Endodermal cell (in vitro differentiated cells): Measurements from ENCODE around the gene TRAP1. TPM values are rescaled to one million over a fixed set of nuclear protein-coding genes. Genes with fewer than 3 reads are reported as not detected.

Experiments used
- DNase-seq: peaks from one replicate; pipeline ENCODE4 v3.0.0-alpha.2; 2017
- H3K27ac ChIP-seq: 2 replicates; pipeline ENCODE4 v1.5.1; 2013; ENCODE audit warnings: mild to moderate bottlenecking, low read depth, low read length, moderate library complexity
- H3K27me3 ChIP-seq: 2 replicates; pipeline ENCODE4 v1.6.1; 2013; ENCODE audit warnings: mild to moderate bottlenecking, low read length, moderate library complexity; ENCODE audit not compliant: insufficient read depth, control insufficient read depth, poor library complexity, severe bottlenecking
- H3K36me3 ChIP-seq: 2 replicates; pipeline ENCODE4 v1.7.0; 2013; ENCODE audit warnings: mild to moderate bottlenecking, low read length, moderate library complexity; ENCODE audit not compliant: control insufficient read depth, insufficient read depth
- H3K4me1 ChIP-seq: one replicate; pipeline ENCODE4 v1.7.0; 2013; ENCODE audit warnings: low read length; ENCODE audit not compliant: control insufficient read depth, insufficient read depth
- H3K4me3 ChIP-seq: 2 replicates; pipeline ENCODE4 v1.5.1; 2013; ENCODE audit warnings: mild to moderate bottlenecking, low read length, moderate library complexity
- H3K9ac ChIP-seq: 2 replicates; pipeline ENCODE4 v1.6.1; 2013; ENCODE audit warnings: mild to moderate bottlenecking, low read length, moderate library complexity; ENCODE audit not compliant: poor library complexity, severe bottlenecking; ENCODE audit errors: extremely low read depth
- H3K9me3 ChIP-seq: 2 replicates; pipeline ENCODE4 v1.6.1; 2013; ENCODE audit warnings: mild to moderate bottlenecking, low read length, moderate library complexity; ENCODE audit not compliant: control insufficient read depth
- H3K27ac Mint-ChIP-seq: 2 replicates; pipeline ENCODE4 v1.8.0; 2020; ENCODE audit warnings: mixed read lengths
- H3K27me3 Mint-ChIP-seq: 2 replicates; pipeline ENCODE4 v1.8.0; 2021; ENCODE audit warnings: mild to moderate bottlenecking, mixed read lengths; ENCODE audit not compliant: insufficient read depth
- H3K36me3 Mint-ChIP-seq: 2 replicates; pipeline ENCODE4 v1.8.0; 2020; ENCODE audit warnings: low read depth, mixed read lengths
- H3K4me1 Mint-ChIP-seq: 2 replicates; pipeline ENCODE4 v1.8.0; 2020; ENCODE audit warnings: mixed read lengths
- H3K4me3 Mint-ChIP-seq: 2 replicates; pipeline ENCODE4 v1.8.0; 2020; ENCODE audit warnings: mild to moderate bottlenecking, moderate library complexity, mixed read lengths
- H3K9me3 Mint-ChIP-seq: 2 replicates; pipeline ENCODE4 v1.8.0; 2020; ENCODE audit warnings: mild to moderate bottlenecking, mixed read lengths
- CTCF ChIP-seq: fragments of 200-600 bp; sonication (generic); conservative IDR thresholded peaks from 2 replicates; pipeline ENCODE4 v1.5.0; 2021; ENCODE audit warnings: antibody characterized with exemption, mild to moderate bottlenecking
- WGBS, 2 experiments: methylation state at CpG; one replicate each; pipeline versions ENCODE4 v1.1.5 to v1.1.7; 2013; ENCODE audit warnings: missing lambda C conversion rate in 2 of 2, mixed read lengths in 1 of 2; ENCODE audit not compliant: insufficient coverage in 1 of 2, insufficient read length in 1 of 2; 5-methylcytosine and 5-hydroxymethylcytosine counted together
- total RNA-seq, 2 donors: library from RNA; stranded (reverse); fragmentation: NEBNext Ultra II Directional in 1 of 2; extraction: Animal tissue kit (Norgen Biotek cat#: 25700) in 1 of 2; gene quantifications; 2 replicates in 1 of 2; 3 replicates in 1 of 2; pipeline ENCODE4 v1.2.1, GENCODE V29; 2021

The TRAP1 gene
- total RNA-seq, 2 donors from 2014 or later = 144 to 156 TPM

DNA sequence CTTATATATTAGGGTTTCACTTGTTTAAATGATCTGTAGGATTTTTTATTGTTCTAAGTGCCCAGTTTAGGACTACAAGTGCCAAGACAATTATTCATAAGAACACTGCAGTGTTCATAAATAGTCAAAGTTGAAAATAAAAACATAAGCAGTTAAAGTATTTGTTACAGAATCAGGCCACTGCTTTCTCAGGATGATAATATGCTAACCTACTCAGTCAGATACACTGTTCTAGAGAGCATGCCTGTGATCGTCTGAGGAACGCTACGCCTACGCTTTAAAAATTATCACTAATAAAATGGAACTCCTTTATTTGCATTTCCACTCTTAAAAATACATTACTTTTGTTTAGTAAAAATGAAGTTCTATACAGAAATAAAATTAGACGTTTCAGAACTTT is 37.4 kb upstream of the TRAP1 start:
- 98% methylated on average over 5 of the region's 5 CpGs; no CpG with 5 or more reads in 1 of the 2 experiments for WGBS, 2 experiments

DNA sequence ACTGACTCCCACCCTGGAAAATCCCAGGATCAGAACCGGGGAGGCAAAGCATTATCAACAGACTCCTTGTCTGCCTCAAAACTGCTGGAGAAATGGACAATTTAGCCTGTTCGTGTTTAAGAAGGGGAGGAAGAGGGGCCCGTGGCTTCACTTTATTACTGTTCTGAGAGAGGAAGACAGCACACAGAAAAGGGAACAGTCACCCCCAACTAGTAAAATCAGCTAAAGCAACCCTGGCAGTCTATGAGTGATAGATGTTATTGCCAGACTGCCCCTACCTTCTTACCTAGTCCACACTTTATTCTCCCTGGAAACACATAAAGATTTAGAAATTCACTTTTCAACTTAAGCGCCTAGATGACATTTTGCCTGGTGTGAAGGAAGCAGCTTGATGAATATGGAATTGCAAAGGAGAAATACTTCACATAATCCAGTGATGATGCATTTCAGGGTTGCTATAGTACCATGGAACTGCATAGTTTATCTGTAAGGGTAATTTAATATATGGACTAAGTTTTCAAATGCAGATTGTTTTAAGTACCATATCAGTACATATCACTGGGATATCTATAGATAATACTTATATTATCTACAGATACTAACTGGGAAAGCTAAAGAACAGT is 36.9 kb upstream of the TRAP1 start:
- Mint-ChIP-seq H3K9me3 (no peaks in the 10 kb centered on the region), H3K4me3 (no peak overlapping the region), H3K4me1 (no peaks in the 10 kb centered on the region), H3K27ac (no peak overlapping the region), H3K27me3 (no peaks in the 10 kb centered on the region), H3K36me3 (peaks cover 79% of the 10 kb centered on the region)
- H3K9me3 ChIP-seq = no peaks in the 10 kb centered on the region
- peak overlapping the region; percentile 16 for H3K27ac ChIP-seq
- H3K4me3 ChIP-seq = no peak overlapping the region
- H3K27me3 ChIP-seq = no peaks in the 10 kb centered on the region
- no peak for TF ChIP-seq CTCF
- 88 to 100% methylated on average over 2 to 4 of the region's 4 CpGs for WGBS, 2 experiments
- no peaks in the 10 kb centered on the region for H3K4me1 ChIP-seq
- no peak for DNase-seq
- H3K9ac ChIP-seq = no peak overlapping the region
- peaks cover 96% of the 10 kb centered on the region for H3K36me3 ChIP-seq

More for the DNA sequence above, 37.4 kb upstream of the TRAP1 start:
- no peaks in the 10 kb centered on the region for H3K27me3 ChIP-seq
- no peaks in the 10 kb centered on the region for H3K9me3 Mint-ChIP-seq
- H3K27ac Mint-ChIP-seq = no peak overlapping the region
- H3K4me1 Mint-ChIP-seq = no peaks in the 10 kb centered on the region
- DNase-seq = no peak
- no peak overlapping the region for H3K9ac ChIP-seq
- H3K36me3 ChIP-seq = peaks cover 96% of the 10 kb centered on the region
- no peaks in the 10 kb centered on the region for H3K9me3 ChIP-seq
- H3K4me1 ChIP-seq = no peaks in the 10 kb centered on the region
- TF ChIP-seq CTCF = no peak
- H3K27me3 Mint-ChIP-seq = no peaks in the 10 kb centered on the region
- no peak overlapping the region for H3K4me3 Mint-ChIP-seq
- H3K27ac ChIP-seq = no peak overlapping the region
- no peak overlapping the region for H3K4me3 ChIP-seq
- peaks cover 80% of the 10 kb centered on the region for H3K36me3 Mint-ChIP-seq

DNA sequence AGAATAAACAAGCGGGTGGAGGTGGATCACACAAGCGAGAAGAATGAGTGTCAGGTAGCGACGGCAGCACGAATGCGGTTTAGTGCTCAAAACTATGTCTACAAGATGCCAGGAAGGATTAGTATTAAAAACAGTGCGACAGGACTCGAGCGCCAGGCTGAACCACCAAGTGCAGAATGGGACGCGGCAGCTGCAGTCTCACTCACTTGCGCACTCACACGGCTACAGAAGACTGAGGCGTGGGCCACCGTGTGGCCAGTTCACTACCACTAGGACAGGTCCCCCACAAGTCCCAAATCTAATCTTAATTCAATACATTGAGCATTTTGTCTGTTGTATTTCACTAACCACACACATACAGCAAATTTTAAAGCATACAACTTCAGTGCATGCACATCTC is 35.7 kb upstream of the TRAP1 start:
- no peaks in the 10 kb centered on the region for H3K9me3 ChIP-seq
- Mint-ChIP-seq H3K36me3 (peaks cover 79% of the 10 kb centered on the region), H3K27ac (peak overlapping the region; percentile 30), H3K4me1 (no peaks in the 10 kb centered on the region), H3K4me3 (no peak overlapping the region), H3K27me3 (no peaks in the 10 kb centered on the region), H3K9me3 (no peaks in the 10 kb centered on the region)
- no peak overlapping the region for H3K4me3 ChIP-seq
- H3K4me1 ChIP-seq = no peaks in the 10 kb centered on the region
- H3K9ac ChIP-seq = no peak overlapping the region
- H3K27me3 ChIP-seq = no peaks in the 10 kb centered on the region
- no peak overlapping the region for H3K27ac ChIP-seq
- WGBS, 2 experiments = 96 to 99% methylated on average over 15 of the region's 15 CpGs
- peaks cover 92% of the 10 kb centered on the region for H3K36me3 ChIP-seq
- no peak for TF ChIP-seq CTCF
- DNase-seq = no peak
